ENCODE results near the gene BAIAP2L1. TPM values are rescaled to one million over a fixed set of nuclear protein-coding genes. Genes with fewer than 3 reads are reported as not detected.

The BAIAP2L1 gene
- total RNA-seq, 2 experiments from 2014 or later = 0.33 to 0.61 TPM

DNA sequence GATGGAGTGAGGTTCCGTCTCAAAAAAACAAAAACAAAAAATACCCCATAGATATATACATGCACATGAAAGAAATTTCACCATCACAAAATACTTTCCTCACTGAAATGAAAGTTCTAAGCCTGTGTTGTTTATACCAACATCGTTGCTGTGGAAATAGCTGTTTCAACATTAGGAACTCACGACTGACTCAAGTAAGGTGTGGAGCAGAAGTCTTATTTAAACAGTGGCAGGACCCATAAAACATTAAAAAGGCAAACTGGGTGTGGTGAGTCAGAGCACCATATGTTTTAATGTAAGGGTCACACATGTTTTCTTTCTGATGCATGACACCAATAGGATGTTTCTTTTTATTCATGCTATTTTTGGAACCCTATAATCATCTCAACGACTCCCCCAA is 48.3 kb downstream of the BAIAP2L1 start:
- no peak for DNase-seq
- TF ChIP-seq, protein P1, sequence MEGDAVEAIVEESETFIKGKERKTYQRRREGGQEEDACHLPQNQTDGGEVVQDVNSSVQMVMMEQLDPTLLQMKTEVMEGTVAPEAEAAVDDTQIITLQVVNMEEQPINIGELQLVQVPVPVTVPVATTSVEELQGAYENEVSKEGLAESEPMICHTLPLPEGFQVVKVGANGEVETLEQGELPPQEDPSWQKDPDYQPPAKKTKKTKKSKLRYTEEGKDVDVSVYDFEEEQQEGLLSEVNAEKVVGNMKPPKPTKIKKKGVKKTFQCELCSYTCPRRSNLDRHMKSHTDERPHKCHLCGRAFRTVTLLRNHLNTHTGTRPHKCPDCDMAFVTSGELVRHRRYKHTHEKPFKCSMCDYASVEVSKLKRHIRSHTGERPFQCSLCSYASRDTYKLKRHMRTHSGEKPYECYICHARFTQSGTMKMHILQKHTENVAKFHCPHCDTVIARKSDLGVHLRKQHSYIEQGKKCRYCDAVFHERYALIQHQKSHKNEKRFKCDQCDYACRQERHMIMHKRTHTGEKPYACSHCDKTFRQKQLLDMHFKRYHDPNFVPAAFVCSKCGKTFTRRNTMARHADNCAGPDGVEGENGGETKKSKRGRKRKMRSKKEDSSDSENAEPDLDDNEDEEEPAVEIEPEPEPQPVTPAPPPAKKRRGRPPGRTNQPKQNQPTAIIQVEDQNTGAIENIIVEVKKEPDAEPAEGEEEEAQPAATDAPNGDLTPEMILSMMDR (IDR thresholded peaks at IDR 0.05) = no peak
- no peak overlapping the region for H3K4me3 ChIP-seq (ENCODE audit: low read length)
- H3K9me3 ChIP-seq (ENCODE audit: control insufficient read depth in 1 of 2, insufficient read depth in 1 of 2, low read length in 2 of 2) = peaks cover 0 to 3% of the 10 kb centered on the region in 2 experiments
- Mint-ChIP-seq H3K9me3 (no peaks in the 10 kb centered on the region), H3K27ac (no peak overlapping the region), H3K36me3 (ENCODE audit: low read depth) (no peaks in the 10 kb centered on the region), H3K4me3 (no peak overlapping the region), H3K27me3 (peaks cover 5% of the 10 kb centered on the region), H3K4me1 (ENCODE audit: low read depth) (no peaks in the 10 kb centered on the region)
- CTCF ChIA-PET = no interaction called here
- H3K4me1 ChIP-seq (ENCODE audit: insufficient read depth, low read length) = no peaks in the 10 kb centered on the region
- ATAC-seq (ENCODE audit: poor library complexity) = no peak
- no peak overlapping the region for H3K27ac ChIP-seq (ENCODE audit: low read depth in 1 of 2, low read length in 2 of 2)
- intact Hi-C loops (cut with DNase I, micrococcal nuclease) = no loop called here
- no peaks in the 10 kb centered on the region for H3K36me3 ChIP-seq (ENCODE audit: insufficient read depth, low read length)
- H3K27me3 ChIP-seq (ENCODE audit: control insufficient read depth in 1 of 2, insufficient read depth in 2 of 2, low read length in 2 of 2) = no peaks in the 10 kb centered on the region
- POLR2A ChIA-PET = no interaction called here

DNA sequence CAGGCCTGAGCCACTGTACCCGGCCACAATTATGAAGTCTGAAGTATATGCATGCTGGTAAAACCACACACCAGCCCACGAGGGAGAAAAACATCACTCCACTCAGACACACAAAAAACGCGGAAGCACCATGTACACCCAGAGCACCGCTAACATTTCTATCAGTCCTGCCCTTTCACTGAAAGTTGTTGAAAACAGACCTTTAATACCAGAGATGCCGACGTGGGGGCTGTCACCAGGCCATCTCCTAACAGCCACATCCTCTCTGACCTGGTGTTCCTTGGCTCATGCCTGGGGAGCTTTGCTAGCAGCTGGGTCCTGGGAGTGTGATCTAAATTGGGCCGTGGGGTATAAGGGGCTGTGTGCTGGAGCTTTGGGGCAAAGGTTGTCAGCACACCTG is 49.8 kb downstream of the BAIAP2L1 start:
- POLR2A ChIA-PET = no interaction called here
- Mint-ChIP-seq H3K27me3 (peaks cover 5% of the 10 kb centered on the region), H3K36me3 (ENCODE audit: low read depth) (no peaks in the 10 kb centered on the region), H3K4me3 (no peak overlapping the region), H3K4me1 (ENCODE audit: low read depth) (no peaks in the 10 kb centered on the region), H3K27ac (no peak overlapping the region), H3K9me3 (no peaks in the 10 kb centered on the region)
- Histone ChIP-seq H3K27ac (ENCODE audit: low read depth in 1 of 2, low read length in 2 of 2) (no peak overlapping the region), H3K4me3 (ENCODE audit: low read length) (no peak overlapping the region), H3K27me3 (ENCODE audit: control insufficient read depth in 1 of 2, insufficient read depth in 2 of 2, low read length in 2 of 2) (no peaks in the 10 kb centered on the region), H3K4me1 (ENCODE audit: insufficient read depth, low read length) (no peaks in the 10 kb centered on the region), H3K9me3 (ENCODE audit: control insufficient read depth in 1 of 2, insufficient read depth in 1 of 2, low read length in 2 of 2) (peaks cover 0 to 3% of the 10 kb centered on the region in 2 experiments), H3K36me3 (ENCODE audit: insufficient read depth, low read length) (no peaks in the 10 kb centered on the region)
- TF ChIP-seq, protein P1 (IDR thresholded peaks at IDR 0.05) = no peak
- ATAC-seq (ENCODE audit: poor library complexity) (no peak), DNase-seq (no peak)
- CTCF ChIA-PET = no interaction called here
- intact Hi-C loops (cut with DNase I, micrococcal nuclease) = no loop called here

DNA sequence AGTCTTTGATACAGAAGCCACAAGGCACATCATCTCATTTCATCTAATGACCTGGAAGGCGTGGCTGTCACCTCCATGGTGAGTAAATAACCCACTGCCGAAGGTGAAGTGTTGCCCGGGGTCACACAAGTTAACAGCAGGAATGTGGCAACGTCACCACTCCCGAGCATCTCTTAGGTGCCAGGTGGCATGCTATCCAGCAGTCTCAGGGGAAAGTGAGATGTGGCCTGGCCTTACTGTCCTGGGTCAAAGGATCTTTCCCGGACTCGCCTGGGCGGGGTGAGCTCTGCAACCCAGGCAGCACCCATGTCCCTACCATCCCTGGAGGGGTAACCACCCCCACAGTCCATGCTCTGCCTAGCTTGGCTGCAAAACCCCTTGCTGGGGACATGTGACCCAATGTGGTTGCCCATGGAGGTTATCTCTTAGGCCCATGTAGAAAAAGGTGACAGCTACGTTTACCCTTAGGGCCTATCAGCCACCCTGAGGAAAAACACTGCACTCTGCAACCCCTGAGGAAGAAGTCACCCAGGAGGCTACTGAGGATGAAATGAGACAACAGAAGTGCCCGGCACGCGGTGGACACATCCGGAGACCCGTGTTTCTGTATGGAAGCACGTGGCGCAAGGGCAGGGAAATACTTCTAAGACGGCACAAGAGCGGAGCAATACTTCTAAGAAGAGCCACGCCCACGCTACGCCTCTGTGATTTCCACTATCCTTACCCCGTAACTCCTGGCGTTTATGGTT is 52.0 kb downstream of the BAIAP2L1 start:
- Mint-ChIP-seq H3K4me1 (ENCODE audit: low read depth) (no peaks in the 10 kb centered on the region), H3K36me3 (ENCODE audit: low read depth) (no peaks in the 10 kb centered on the region), H3K9me3 (no peaks in the 10 kb centered on the region), H3K27ac (no peak overlapping the region), H3K27me3 (peaks cover 5% of the 10 kb centered on the region), H3K4me3 (no peak overlapping the region)
- Histone ChIP-seq H3K27me3 (ENCODE audit: control insufficient read depth in 1 of 2, insufficient read depth in 2 of 2, low read length in 2 of 2) (no peaks in the 10 kb centered on the region), H3K9me3 (ENCODE audit: control insufficient read depth in 1 of 2, insufficient read depth in 1 of 2, low read length in 2 of 2) (peaks cover 0 to 3% of the 10 kb centered on the region in 2 experiments), H3K36me3 (ENCODE audit: insufficient read depth, low read length) (no peaks in the 10 kb centered on the region), H3K4me1 (ENCODE audit: insufficient read depth, low read length) (no peaks in the 10 kb centered on the region), H3K27ac (ENCODE audit: low read depth in 1 of 2, low read length in 2 of 2) (no peak overlapping the region), H3K4me3 (ENCODE audit: low read length) (no peak overlapping the region)
- ChIA-PET POLR2A (no interaction called here), CTCF (no interaction called here)
- DNase-seq (no peak), ATAC-seq (ENCODE audit: poor library complexity) (no peak)
- intact Hi-C loops (cut with DNase I, micrococcal nuclease) = no loop called here
- TF ChIP-seq, protein P1 (IDR thresholded peaks at IDR 0.05) = no peak

Data from CD4-positive, alpha-beta T cell (primary cell).